ENCODE measurements around the gene GALNT9.
"Not testable (repeated sequence)": the region's sequence is repeated elsewhere in the genome, so short reads cannot be mapped to it uniquely, and the experiment has no call there.

GALNT9 gene

DNA sequence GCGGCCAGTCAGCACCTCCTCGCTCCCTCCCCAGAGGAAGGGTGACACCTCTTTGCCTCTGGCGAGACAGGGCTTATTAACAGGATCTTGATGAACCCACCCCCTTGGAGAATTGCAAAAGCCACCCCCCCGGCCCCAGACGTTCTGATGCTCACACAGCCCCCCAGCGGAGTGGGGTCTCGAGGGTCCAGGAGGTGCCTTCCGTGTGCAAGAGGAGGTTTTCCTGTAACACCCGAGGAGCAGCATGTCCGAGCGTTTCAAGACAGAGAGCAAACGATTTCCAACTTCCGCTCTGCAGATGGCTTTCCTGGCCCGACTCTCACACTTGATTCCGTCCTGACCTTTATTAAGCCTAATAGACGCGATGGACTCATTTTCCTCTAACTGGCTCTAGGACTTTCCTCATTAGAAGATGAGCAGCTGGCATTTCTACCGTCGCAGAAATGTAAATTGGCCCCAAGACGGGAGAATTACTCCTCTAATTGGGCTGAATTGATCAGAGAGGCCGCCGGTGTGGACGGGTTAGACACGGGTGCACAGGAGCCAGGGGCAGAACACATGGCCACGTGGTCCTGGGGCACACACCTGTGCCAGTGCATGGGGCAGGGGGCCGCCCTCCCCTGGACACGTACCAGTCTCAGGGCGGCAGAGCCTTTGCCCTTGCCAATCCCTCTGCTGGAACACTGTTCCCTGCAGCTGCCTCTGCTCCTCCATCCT, 100.8 kb downstream of the GALNT9 start:
- DNase-seq: no peak

DNA sequence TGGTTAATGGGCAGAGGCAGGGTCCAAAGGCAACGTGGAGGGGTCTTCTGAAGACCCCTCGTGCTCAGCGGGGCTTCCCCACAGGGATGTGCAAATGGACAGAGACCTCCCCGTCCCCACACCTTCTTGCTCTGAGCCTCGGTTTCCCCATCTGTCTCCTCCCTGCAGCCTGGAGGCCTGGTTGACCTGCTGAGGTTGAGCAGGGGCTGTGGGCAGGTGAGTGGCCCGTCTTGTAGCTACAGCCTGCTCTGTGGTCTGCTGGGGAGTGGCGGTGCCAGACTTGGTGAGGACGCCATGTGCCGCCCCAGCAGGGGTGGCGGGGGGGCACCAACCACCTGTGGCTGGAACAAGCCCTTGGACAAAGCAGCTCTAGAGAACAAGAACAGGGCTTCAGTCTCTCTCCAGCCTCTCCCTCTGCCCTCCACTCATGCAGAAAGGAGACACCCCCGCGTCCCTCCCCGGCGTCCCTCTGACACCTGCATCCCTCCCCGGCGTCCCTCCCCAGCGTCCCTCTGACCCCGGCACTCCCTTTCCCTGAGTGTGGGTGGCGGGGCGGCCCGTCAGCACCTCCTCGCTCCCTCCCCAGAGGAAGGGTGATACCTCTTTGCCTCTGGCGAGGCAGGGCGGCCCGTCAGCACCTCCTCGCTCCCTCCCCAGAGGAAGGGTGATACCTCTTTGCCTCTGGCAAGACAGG, 101.5 kb downstream of the GALNT9 start:
- DNase-seq: no peak

DNA sequence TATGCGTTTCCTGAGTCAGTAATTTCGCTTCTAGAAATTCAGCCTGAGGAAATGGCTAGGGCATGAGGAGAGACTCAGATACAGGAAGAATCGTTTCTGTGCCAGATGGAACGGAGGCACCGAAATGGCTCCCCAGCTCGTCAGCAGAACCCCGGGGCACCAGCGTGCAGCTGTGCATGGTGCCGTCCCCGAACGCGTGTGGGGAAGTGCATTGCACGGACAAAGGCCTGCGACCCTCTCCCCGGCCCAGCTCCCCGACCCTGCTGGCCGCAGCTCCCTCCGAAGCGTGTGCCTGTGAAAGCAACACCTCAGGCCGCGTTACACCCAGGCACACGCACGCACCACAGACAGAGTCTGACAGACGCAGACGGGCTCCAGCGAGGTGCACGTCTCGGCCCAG, 102.3 kb downstream of the GALNT9 start:
- DNase-seq: no peak

DNA sequence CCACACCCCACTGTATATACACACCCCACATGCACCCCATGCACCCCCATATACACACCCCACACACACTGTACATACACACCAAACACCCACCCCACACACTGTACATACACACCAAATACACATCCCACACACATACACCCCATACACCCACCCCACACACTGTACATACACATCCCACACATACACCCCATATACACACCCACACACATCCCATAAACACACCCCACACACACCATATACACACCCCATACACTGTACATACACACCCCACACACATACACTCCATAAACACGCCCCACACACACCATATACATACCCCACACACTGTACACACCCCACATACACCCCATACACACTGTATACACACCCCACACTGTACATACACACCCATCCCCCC, 102.8 kb downstream of the GALNT9 start:
- DNase-seq: no peak

DNA sequence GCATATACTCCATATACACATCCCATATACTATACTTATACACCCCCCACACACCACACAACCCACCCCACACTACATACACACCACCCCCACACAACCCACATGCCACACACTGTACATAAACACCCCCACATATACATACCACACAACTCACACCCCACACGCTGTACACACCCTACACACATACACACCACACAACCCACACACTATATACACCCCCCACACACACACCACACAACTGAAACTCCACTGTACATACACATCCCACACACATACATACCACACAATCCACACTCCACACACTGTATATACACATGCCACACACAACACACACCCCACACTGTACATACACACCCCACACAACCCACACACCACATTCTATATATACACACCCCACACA, 104.2 kb downstream of the GALNT9 start:
- no peak for DNase-seq

DNA sequence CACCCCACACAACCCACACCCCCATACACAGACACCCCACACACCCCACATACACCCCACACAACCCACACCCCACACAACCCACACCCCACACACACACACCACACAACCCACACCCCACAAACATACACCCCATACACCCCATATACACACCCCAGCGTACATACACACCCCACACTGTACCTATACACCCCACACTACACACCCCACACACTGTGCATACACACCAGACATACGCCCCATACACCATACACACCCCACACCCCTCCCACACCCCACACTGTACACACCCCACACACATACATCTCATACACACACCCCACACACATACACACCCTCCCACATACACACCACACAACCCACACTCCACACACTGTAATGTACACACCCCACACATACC, 104.9 kb downstream of the GALNT9 start:
- no peak for DNase-seq

DNA sequence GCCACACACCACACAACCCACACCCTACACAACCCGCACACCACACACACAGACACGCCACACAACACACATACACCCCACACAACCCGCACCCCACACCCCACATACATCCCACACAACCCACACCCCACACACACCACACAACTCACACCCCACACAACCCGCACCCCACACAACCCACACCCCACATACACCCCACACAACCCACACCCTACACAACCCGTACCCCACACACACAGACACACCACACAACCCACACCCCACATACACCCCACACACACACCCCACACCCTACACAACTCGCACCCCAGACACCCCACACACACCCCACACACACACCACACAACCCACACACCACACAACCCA, 106.6 kb downstream of the GALNT9 start:
- no peak for DNase-seq

DNA sequence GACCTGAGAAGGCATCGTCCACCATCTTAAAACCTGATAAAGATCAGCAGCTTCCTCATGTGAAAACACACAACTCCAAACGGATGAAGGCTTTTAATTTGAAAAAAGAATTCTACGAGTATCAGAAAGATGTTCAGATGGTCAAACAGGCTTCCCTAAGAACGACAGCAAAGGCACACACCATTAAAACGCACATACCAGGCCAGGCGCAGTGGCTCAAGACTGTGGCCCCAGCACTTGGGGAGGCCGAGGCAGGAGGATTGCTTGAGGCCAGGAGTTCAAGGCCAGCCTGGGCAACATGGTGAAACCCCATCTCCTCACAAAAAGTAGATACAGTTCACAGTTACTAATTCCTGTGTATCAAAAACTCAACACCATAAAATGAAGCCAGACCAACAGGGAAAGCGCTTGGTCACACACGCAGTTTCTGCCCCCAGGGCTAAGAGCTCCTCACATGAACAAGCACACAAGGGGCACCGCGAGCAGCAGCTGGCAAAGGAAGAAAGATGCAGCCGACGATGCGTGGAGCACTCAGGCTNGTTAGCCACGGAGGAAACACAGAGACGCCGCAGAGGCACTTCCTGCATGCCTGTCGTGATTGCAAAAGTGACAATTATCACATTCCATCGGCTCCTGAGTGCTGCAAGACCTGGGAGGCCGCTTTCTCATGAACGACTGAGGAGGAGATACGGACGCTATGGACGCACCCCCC, 107.1 kb downstream of the GALNT9 start:
- peak; percentile 52 for DNase-seq

DNA sequence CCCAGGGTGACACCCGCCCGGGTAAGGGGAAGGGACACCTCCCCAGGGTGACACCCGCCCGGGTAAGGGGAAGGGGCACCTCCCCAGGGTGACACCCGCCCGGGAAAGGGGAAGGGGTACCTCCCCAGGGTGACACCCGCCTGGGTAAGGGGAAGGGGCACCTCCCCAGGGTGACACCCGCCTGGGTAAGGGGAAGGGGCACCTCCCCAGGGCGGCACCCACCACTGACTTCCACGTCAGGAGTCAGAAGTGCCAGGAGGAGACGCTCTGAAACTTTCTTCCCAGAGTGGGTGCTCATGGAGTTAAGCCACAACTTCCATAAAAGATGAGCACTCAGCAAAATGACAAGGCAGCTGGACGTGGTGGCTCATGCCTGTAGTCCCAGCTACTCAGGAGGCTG, 109.6 kb downstream of the GALNT9 start:
- not testable (repeated sequence) for DNase-seq

DNA sequence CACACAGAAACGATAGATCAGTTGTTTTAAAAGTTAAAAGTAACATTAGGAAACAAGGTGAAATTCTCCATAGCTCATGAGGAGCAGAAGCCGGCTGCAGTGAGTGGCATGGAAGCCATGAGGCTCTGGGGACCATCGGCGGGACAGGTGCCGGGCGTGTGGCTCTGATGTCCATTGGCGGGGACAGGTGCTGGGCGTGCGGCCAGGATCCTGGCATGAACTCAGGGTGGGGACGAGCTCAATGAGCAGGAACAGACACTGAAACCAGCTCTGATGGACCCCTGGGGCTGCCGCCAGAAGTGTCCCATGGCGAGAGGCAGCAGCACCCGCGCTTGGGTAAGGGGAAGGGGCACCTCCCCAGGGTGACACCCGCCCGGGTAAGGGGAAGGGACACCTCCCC, 110.1 kb downstream of the GALNT9 start:
- DNase-seq: no peak

DNA sequence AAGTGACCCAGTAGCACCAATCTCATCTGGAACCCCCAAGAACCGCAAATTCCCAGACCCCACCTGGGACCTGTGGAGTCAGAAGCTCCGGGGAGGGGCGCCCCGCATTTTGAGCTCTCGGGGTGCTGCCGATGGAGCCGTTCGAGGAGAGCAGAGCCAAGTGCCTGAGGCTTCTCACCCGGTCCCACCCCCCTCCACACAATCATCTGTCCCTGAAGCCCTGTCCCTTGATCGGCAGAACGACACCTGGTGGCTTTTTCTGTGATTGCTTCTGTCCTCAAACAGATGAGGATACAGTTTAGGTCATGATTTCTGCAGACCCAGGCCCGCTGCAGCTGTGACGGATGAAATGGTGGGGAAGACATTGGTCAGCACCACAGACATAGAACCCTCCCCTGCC, 110.5 kb downstream of the GALNT9 start:
- DNase-seq: peak; percentile 22

DNA sequence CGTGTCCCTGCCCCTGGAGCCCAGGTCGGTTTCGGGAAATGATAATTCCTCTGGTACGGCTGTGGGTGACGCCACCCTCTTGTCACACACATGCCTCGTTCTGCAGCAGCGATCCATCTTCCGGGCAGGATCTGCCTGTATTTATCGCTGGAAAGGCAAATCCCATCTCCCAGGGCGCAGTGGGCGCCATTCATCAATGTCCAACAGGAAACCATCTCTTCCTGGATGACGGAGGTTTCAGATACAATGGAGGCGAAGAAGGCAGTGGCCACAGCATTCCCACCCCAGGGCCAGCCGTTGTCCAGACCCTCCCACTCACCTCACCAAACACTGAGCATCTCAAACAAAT, 110.9 kb downstream of the GALNT9 start:
- no peak for DNase-seq

DNA sequence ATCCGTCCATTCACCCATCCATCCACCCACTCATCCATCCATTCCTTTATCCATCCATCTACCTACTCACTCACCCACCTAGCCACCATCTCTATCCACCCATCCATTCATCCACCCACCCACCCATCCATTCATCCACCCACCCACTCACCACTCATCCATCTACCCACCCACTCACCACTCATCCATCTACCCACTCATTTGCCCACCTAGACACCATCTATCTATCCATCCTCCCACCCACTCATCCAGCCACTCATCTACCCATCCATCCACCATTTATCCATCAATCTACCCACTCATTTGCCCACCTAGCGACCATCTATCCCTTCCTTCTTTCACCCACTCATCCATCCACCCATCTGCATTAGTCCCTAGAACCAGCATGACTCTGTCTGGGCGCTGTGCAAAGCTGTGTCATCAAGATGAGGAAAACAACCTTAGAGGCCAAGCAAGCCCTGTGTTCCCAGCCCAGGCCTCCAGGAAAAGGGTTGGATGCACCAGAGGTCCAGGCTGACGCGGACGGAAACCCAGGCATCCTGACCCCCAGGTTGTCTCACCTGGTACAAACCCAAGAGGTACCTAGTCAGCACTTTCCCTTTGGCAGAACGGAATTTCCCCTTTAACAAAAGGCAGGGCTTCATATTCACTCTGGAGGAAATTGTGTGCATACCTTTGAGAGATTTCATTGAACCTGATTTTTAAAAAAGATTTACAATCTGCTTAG, 111.4 kb downstream of the GALNT9 start:
- no peak for DNase-seq

DNA sequence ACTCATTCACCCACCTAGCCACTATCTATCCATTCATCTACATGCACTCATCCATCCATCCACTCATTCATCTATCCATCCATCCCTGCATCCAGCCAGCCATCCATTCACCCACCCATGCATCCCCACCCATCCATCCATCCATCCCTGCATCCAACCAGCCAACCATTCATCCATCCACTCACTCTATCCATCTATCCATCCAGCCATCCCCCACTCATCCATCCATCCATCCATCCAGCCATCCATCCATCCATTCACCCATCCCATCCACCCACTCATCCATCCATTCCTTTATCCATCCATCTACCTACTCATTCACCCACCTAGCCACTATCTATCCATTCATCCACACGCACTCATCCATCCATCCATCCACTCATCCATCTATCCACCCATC, 112.0 kb downstream of the GALNT9 start:
- no peak for DNase-seq

DNA sequence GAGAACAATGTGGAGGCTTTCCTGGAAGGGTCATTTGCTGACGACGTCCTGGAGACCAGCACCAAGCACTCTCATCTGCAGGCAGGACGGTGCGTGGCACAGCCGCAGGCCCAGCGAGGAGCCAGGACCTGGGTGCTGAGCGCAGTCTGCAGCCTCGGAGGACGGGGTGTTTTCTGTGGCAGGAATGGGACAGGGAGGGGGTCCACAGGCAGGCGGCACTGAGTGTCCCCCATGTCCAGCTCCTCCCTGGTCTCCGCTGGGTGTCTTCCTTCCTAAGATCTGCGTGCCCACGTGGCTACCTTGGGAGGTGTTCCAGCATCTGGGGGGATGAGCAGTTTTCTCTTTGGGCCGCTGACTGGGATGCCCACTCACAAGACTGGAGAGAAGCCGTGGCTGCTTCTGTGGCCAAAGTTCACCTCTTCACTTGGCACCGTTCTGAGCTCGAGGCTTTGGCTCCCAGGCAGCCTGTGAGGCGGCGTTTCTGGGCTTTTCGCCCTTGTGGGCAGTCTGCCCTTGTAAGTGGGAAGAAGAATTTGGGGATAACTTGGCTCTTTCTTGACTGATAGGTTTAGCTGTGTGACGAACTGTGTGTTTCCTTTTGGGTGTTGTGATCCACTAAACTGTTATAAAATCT, 112.9 kb downstream of the GALNT9 start:
- no peak for DNase-seq

DNA sequence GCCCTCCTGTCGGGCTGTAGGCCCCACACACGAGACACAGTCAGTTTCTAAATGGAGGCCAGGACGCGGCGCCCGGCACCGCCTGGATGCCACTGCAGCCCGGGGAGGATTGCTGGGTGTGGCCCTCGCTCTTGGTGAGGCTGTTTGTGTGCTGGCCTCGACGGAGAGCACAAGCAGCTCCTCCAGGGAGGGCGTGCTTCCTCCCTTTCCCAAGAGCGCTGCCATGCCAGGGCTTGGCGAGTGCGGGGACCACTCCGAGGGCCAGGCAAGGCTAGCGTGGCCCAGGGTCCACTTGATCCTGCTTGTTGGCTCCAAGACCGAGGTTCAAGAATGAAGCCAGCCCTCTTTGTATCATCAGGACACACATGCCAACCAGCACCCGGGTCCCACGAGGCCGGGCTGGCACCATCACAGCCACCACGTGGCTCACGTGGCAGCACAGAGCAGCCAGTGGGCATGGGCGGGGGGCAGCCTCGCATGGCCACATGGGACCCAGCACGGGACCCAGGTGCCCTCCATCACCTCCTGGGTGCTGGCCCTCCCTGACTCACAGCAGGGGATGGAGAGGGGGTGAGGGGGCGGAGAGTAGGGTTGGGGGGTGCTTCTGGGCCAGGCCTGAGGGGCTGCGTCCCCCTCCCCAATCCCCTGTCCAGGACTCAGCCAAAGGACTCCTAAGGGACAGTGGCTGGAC, 113.9 kb downstream of the GALNT9 start:
- DNase-seq: no peak

DNA sequence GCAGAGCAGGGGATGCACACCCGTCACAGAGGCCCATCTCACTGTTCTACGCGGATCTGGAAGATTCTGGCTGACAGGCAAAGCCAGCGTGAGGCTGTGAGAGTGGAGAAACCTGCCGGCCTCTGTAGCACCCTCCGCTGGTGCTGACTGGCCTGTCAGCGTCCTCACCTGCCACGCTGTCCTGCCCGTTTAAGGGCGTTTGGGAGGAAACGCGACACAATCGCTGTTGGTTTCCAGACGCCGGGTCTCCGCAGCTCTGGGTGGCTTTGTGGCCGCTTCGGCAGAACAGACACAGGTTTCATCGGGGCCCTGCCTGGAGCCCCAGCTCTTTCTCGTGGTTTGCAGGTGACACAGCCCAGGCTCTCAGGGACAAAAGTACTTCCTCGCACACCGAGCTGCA, 114.5 kb downstream of the GALNT9 start:
- no peak for DNase-seq

DNA sequence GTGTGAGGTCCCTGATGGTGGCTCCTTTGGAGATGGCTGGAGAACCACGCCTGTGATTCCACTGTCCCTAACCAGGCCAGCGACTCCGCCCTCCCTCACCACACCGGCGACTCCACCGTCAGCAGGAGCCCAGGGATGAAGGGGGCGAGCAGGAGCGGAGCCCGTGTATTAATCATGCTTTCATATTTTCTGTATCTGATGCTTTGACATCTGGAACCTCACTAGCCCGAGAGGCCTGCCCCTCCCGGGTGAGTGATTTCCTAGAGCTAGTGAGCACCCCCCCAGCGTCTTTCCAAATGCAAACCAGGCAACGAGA, 115.3 kb downstream of the GALNT9 start:
- no peak for DNase-seq

DNA sequence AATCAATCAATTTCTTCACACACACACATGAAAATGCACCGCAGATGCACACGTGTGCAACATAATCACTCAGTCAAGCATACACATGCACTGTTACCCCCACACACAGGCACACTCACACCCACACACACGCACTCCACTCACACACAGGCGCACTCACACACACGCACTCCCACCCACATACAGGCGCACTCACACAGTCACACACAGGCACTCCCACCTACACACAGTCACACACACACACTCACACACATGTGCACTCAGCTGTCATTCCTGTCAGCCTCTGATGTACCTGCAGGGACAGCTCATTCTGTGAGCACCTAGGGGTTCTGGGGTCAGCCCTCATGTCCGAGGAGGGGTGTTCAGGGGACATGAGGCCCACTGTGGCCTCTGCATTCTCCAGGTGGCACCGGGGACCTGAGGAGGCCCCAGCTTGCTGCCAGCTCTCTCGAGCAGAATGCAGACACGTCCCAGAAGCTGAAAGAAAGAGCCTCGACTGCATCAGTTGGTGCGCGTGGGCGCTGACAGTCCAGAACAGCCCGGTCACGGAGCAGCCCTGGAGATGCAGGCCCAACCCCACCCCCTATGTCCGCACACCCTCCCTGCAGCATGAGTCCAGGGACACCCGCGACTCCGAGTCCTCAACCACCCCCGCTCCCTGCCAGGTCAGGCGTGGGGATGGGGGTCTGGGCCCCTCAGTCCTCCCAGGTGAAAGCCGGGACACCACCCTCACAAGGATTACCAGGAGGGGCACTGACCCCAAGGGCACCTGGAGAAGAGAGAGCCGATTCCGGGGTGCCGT, 115.8 kb downstream of the GALNT9 start:
- no peak for DNase-seq

DNA sequence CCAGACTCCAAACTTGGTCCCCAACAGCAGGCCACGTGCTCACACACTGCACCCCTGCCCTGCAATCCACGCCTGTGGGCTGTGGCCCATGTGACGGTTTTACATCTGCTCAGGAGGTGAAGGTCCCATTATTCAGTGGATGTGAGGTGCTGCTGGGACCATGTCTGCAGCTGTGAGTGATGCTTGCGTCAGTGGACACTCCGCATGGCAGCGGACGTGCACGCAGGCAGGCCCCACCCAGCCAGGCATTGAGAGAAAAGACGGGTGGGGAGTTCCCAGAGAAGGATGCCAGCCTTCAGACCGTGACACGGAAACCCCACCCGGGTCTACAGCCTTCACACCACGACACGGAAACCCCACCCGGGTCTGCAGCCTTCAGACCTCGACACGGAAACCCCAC, 117.6 kb downstream of the GALNT9 start:
- no peak for DNase-seq

DNA sequence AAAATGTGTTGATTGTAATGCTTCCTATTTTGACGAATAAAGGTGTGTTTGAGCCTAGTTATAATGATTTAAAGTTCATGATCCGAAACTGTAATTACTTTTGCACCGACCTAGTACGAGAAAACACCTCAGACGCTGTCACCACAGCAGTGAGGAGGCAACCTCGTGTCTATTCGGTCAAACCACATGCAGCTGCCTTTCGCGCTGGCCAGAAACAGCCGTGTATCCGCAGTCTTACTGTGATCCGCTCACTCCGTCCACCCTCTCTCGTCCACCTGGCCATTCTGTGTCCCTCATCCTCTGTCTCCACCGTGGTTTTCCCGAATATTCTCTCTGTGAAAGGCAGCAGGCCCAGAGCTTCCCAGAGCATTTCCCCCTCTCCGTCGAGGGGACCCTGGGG, 118.1 kb downstream of the GALNT9 start:
- no peak for DNase-seq

Measured in inflammatory macrophage treated with lipopolysaccharide for 4 hours (primary cell).